Upper lobe of right lung (tissue), 1 donor: ENCODE data around the gene CAMP. TPM values are rescaled to one million over a fixed set of nuclear protein-coding genes. Genes with fewer than 3 reads are reported as not detected.
A peak's percentile ranks its signal among the peaks of the same experiment; 100 is the strongest.

Experiments used
- ATAC-seq: fragments of 200-7000 bp; cut with Tn5 transposase; one replicate; pipeline ENCODE4 v1.9.1; 2020; ENCODE audit warnings: mild to moderate bottlenecking, moderate library complexity
- DNase-seq: peaks from one replicate; pipeline ENCODE4 v3.0.0-alpha.2; 2020
- H3K27ac ChIP-seq: fragments of 200-600 bp; one replicate; pipeline ENCODE4 v1.8.0; 2022
- H3K27me3 ChIP-seq: fragments of 200-600 bp; one replicate; pipeline ENCODE4 v1.8.0; 2022; ENCODE audit warnings: mild to moderate bottlenecking
- H3K36me3 ChIP-seq: fragments of 200-600 bp; one replicate; pipeline ENCODE4 v1.8.0; 2022
- H3K4me1 ChIP-seq: fragments of 200-600 bp; one replicate; pipeline ENCODE4 v1.8.0; 2022
- H3K4me3 ChIP-seq: fragments of 200-600 bp; one replicate; pipeline ENCODE4 v1.8.0; 2022; ENCODE audit warnings: mild to moderate bottlenecking
- H3K9me3 ChIP-seq: fragments of 200-600 bp; one replicate; pipeline ENCODE4 v1.8.0; 2022
- CTCF ChIP-seq: fragments of 200-600 bp; IDR thresholded peaks from one replicate; pipeline ENCODE4 v1.8.0; 2022; ENCODE audit warnings: antibody characterized with exemption
- intact Hi-C: fragments of 100-400 bp; cut with DNase I; formaldehyde crosslinking; loops from one replicate; pipeline ENCODE4 v1.11.0; 2022
- total RNA-seq: library from RNA; stranded (reverse); fragmentation: NEBNext Ultra II Directional; extraction: Animal tissue kit (Norgen Biotek cat#: 25700); gene quantifications from one replicate; pipeline ENCODE4 v1.2.1, GENCODE V29; 2021
- donor health status: DM: no; HTN: yes; CAD: no; lungs with severe emphysema.

CAMP gene
- total RNA-seq, 1 donor from 2014 or later, result not detected

DNA sequence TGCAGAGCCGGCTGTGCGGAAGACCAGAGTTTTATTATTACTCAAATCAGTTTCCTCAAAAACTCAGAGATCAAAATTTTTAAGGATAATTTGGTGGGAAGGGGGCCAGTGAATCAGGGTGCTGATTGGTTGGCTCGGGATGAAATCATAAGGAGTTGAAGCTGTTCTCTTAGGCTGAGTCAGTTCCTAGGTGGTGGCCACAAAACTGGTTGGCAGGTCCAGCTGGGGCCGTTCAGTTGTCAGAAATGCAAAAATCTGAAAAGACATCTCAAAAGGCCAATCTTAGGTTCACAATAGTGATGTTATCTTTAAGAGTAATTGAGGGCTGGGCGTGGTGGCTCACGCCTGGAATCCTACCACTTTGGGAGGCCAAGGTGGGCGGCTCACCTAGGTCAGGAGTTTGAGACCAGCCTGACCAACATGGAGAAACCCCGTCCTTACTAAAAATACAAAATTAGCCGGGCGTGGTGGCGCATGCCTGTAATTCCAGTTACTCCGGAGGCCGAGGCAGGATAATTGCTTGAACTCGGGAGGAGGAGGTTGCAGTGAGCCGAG lies 15.3 kb downstream of the CAMP start:
- ATAC-seq, result no peak
- TF ChIP-seq CTCF, result no peak
- no peak overlapping the region for H3K4me3 ChIP-seq
- H3K4me1 ChIP-seq, result peaks cover 13% of the 10 kb centered on the region
- H3K36me3 ChIP-seq, result no peaks in the 10 kb centered on the region
- DNase-seq, result peak; percentile 22
- no peak overlapping the region for H3K27ac ChIP-seq
- H3K27me3 ChIP-seq, result no peaks in the 10 kb centered on the region
- intact Hi-C loops, result no loop called here
- no peaks in the 10 kb centered on the region for H3K9me3 ChIP-seq

DNA sequence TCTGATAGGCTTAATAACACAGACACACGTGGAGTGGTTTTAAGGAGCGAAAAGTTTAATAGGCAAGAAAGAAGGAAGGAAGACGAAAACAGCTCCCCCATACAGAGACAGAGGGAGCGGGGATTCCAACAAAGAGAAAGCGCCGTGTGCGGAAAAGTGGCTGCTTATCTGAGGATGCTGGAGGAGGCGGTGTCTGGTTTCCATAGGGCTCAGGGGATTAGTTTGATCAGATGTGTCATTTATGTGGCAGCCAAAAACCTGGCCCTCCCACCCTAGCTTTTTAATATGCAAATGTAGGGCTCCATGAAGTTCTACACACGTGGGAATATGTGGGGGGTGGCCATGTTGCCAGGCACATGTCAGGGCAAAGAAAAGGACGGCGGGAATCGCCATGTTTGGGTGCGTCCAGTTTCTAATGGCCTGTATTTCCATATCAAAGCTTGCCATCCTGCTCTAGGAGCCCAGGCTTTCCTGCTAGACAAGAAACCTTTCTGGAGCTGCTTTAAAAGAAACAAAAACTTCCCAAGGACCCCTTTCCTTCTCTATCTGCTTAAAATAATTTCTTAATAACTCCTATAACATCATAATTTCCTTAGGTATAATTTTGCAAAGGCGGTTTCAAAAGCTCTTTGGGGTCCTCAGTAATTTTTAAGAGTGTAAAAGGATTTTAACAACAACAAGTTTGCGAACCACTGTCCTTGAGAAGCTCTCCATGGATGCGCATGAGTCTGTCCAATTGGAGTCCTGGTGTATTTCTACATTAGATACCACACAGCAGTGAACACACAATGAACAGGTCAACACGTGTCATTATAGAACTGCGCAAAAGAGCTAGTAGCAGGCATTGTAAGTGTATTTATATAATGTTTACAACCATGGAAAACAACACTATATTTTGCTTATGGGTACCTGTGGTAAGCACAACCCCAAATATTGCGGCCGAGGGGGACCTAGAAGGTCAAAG lies 17.0 kb downstream of the CAMP start:
- Histone ChIP-seq H3K36me3 (no peaks in the 10 kb centered on the region), H3K4me3 (peak overlapping the region; percentile 92), H3K27ac (peak overlapping the region; percentile 89), H3K27me3 (no peaks in the 10 kb centered on the region), H3K4me1 (peaks cover 21% of the 10 kb centered on the region), H3K9me3 (no peaks in the 10 kb centered on the region)
- DNase-seq (peak; percentile 19), ATAC-seq (no peak)
- intact Hi-C loops, result no loop called here
- TF ChIP-seq CTCF, result no peak

DNA sequence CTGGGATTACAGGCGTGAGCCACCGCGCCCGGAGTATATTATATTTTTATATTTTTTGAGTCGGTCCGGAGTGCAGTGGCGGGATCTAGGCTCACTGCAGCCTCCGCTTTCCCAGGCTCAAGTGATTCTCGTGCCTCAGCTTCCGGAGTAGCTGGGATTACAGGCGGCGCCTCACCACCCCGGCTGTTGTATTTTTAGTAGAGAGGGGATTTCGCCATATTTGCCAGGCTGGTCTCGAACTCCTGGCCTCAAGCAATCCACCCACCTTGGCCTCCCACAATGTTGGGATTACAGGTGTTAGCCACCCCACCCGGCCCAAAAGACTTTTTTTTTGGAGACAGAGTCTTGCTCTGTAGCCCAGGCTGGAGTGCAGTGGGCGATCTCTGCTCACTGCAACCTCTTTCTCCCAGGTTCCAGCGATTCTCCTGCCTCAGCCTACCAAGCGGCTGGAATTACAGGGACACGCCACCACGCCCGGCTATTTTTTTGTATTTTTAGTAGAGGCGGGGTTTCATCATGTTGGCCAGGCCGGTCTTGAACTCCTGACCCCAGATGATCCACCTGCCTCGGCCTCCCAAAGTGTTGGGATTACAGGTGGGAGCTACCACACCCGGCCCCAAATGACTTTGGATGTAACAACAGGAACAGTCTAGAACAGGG lies 18.6 kb downstream of the CAMP start:
- Histone ChIP-seq H3K27me3 (no peaks in the 10 kb centered on the region), H3K4me1 (peaks cover 21% of the 10 kb centered on the region), H3K4me3 (peak overlapping the region; percentile 92), H3K27ac (peak overlapping the region; percentile 89), H3K9me3 (no peaks in the 10 kb centered on the region), H3K36me3 (no peaks in the 10 kb centered on the region)
- intact Hi-C loops, result no loop called here
- peak; percentile 66 for DNase-seq
- ATAC-seq, result no peak
- TF ChIP-seq CTCF, result no peak

DNA sequence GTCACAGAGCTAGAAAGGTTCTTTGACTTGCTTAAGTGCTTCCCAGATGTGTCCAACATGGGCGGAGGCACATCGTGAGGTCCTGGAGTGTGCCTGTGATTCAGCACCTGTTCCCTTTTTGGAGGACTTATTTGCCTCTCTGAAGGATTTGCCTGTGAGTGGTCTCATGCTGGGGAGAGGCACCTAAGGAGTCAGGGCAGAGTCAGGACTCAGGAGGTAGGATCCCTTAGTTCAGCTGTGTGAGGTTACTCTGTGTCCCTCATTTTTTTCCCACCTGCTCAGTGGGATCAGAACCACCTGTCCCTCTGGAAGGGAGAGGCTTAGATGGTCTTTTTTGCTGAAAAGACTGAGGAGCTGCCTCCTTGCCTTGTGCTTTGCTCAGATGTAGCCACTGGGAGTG lies 20.6 kb downstream of the CAMP start:
- no peak for TF ChIP-seq CTCF
- DNase-seq (peak; percentile 10), ATAC-seq (no peak)
- no peaks in the 10 kb centered on the region for H3K27me3 ChIP-seq
- H3K9me3 ChIP-seq, result no peaks in the 10 kb centered on the region
- H3K4me3 ChIP-seq, result no peak overlapping the region
- peaks cover 28% of the 10 kb centered on the region for H3K4me1 ChIP-seq
- peaks cover 4% of the 10 kb centered on the region for H3K36me3 ChIP-seq
- no peak overlapping the region for H3K27ac ChIP-seq
- intact Hi-C loops, result no loop called here

- TF ChIP-seq CTCF, result no peak
- no peak overlapping the region for H3K4me3 ChIP-seq
- no peaks in the 10 kb centered on the region for H3K9me3 ChIP-seq
- DNase-seq, result no peak
- no peak overlapping the region for H3K27ac ChIP-seq
- no peaks in the 10 kb centered on the region for H3K27me3 ChIP-seq
- intact Hi-C loops, result no loop called here
- H3K36me3 ChIP-seq, result peaks cover 9% of the 10 kb centered on the region
- ATAC-seq, result no peak
- peaks cover 28% of the 10 kb centered on the region for H3K4me1 ChIP-seq
Observed at GRCh38 chr3:48244461-48244860, 21.2 kb downstream of the CAMP start.
